AML-193 (cell line): ENCODE results near the gene FXYD6.

Source experiments
- DNase-seq, 2 experiments: peaks; one replicate each; lab custom pipeline; 2025; lab: John Stamatoyannopoulos, UW

Gene FXYD6

GRCh38 chr11:117792992-117793391 lies 83.5 kb downstream of the FXYD6 start:
- DNase-seq: no peak

GRCh38 chr11:117792241-117792640 lies 84.2 kb downstream of the FXYD6 start:
- no peak for DNase-seq

GRCh38 chr11:117790279-117790678 lies 86.2 kb downstream of the FXYD6 start:
- no peak for DNase-seq

DNA sequence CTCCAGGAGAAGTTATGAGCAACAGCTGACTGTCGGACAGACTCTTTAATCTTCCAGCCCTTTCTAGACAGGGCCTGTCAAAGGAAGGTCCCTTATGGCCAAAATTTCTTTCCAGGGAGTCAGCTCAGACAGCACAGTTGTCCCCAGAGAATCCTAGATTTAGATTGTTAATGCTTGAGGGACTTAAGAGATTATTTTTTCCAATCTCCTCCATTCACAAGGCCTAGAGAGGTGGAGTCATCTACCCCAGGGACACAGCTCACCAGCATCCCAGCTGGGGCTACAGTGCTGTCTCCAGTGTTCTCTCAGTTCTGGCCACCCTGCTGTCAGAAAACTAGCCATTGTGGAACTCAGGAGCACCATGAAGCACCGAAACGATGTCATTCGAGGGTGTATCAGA lies 87.2 kb downstream of the FXYD6 start:
- no peak for DNase-seq
